ENCODE results near the gene ZNF444.
A peak's percentile ranks its signal among the peaks of the same experiment; 100 is the strongest.

ZNF444 gene

GRCh38 chr19:56141417-56141993 is 418 bp downstream of the ZNF444 start:
- no peak for DNase-seq (ENCODE audit: low read depth)
- no peak for TF ChIP-seq CTCF (IDR thresholded peaks at IDR 0.05; ENCODE audit: low read depth, low read length, missing control alignments)
- H3K4me3 ChIP-seq (ENCODE audit: low read depth, low read length): peak overlapping the region; percentile 64

DNA sequence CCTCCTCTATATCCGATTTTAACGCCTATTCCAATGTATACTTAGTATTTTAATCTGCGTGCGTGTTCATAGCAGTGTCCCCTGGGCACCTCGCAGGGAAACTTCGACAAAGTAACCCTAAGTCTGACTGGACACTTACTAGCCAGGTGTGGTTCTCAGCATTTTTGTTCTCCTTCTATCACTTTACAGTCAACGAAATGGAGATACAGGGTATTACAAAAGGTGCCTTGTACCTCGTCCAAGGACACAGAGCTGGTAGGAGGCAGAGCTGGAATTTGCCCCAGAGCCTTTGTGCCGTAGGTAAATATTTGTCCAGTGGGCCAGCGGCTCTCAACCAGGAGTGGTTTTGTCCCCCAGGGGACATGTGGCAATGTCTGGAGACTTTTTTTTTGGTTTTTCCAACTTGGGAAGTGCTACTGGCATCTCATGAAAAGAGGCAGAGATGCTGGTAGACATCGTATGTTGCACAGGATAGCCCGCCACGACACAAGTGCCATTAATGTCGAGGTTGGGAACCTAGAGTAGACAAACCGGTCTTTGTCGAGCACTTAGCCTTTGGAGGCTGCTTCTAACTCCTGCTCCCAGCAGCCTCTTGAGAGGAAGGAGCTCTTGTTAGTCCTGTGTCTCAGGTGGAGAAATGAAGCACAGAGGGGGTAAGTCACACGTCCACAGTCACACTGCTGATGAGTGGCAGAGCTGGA is 1.1 kb downstream of the ZNF444 start:
- no peak for DNase-seq (ENCODE audit: low read depth)
- H3K4me3 ChIP-seq (ENCODE audit: low read depth, low read length): peak overlapping the region; percentile 64
- TF ChIP-seq CTCF (IDR thresholded peaks at IDR 0.05; ENCODE audit: low read depth, low read length, missing control alignments): no peak

DNA sequence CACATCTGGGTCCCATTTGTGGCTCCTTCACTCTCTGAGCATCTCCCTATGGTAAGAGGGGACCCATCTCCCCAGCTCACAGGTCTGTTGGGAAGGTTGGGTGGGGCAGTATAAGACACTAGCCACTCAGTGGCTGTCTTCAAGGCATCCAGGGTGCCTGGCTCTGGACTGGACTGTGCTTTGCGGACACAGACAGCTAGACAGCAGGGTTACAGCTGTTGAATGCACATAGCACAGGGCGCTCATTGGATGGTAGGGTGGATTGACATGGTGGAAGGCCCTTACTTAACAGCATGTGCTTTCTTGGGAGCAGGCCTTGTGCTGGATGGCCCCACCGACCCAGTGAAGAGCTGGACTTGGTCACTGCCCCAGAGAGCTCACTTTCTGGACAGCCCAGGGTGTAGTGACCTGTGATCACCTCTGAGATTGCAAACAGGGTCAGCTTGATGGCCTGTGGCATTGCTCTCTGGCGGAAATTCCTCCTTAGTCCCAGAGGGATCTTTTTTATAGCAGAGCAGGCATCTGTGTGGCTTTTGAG is 1.9 kb downstream of the ZNF444 start:
- no peak for TF ChIP-seq CTCF (IDR thresholded peaks at IDR 0.05; ENCODE audit: low read depth, low read length, missing control alignments)
- no peak for DNase-seq (ENCODE audit: low read depth)
- H3K4me3 ChIP-seq (ENCODE audit: low read depth, low read length): no peak overlapping the region

DNA sequence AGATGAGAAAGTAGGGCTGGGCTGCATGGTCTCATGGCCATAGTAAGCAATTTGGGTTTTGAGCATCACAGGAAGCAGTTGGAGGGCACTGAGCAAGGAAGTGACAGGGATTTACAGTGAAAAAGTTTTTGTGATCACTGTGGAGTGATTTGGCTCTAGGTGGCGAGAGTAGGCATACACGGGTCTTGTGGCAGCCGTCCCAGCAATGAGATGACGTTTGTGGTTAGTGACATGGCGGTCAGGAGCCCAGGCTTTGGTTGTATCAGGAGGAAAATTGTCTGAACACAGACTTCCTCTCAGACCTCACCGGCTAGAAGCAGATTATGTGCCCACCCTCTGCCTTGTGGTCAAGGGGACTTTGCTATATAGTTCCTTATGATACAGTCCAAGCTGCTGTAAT is 3.3 kb downstream of the ZNF444 start:
- no peak for DNase-seq (ENCODE audit: low read depth)
- no peak for TF ChIP-seq CTCF (IDR thresholded peaks at IDR 0.05; ENCODE audit: low read depth, low read length, missing control alignments)
- H3K4me3 ChIP-seq (ENCODE audit: low read depth, low read length): no peak overlapping the region

DNA sequence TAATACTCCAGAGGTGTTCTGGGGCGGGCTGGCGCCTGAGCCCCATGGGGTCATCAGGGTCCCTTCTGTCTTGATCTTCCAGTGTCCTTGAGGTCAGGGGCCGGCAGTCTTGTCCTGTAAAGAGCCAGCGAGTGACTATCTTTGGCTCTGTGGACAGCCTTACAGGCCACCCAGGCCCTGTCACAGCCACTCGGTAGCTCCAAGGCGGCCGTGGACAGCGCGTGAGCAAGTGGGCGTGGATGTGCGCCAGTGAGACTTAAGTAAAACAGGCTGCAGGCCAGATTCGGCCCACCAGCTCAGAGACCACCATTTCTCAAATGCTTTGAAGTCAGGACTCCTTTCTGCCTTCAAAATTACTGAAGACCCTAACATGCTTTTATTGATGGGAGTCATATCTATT is 3.7 kb downstream of the ZNF444 start:
- no peak overlapping the region for H3K4me3 ChIP-seq (ENCODE audit: low read depth, low read length)
- no peak for DNase-seq (ENCODE audit: low read depth)
- TF ChIP-seq CTCF (IDR thresholded peaks at IDR 0.05; ENCODE audit: low read depth, low read length, missing control alignments): no peak

- DNase-seq (ENCODE audit: low read depth): no peak
Measured at GRCh38 chr19:56145698-56146097, 4.6 kb downstream of the ZNF444 start.

More at GRCh38 chr19:56145698-56146097, 4.6 kb downstream of the ZNF444 start:
- no peak overlapping the region for H3K4me3 ChIP-seq (ENCODE audit: low read depth, low read length)
- TF ChIP-seq CTCF (IDR thresholded peaks at IDR 0.05; ENCODE audit: low read depth, low read length, missing control alignments): no peak
